WTC11 (cell line): ENCODE measurements around the gene EIF3B. TPM values are rescaled to one million over a fixed set of nuclear protein-coding genes. Genes with fewer than 3 reads are reported as not detected.

ENCODE experiments used
- ATAC-seq: fragments of 200-7000 bp; cut with Tn5 transposase; 2 replicates; pipeline ENCODE4 v1.10.0; 2021; ENCODE audit warnings: mild to moderate bottlenecking, moderate library complexity
- CTCF ChIA-PET: fragments of 300-600 bp; sonication (Branson Sonifier 250); formaldehyde crosslinking; loops from one replicate; lab custom pipeline; 2021; ENCODE audit warnings: antibody characterized with exemption; lab: Charles Lee
- POLR2A ChIA-PET: fragments of 350-600 bp; sonication (Branson Sonifier 250); formaldehyde crosslinking; loops from one replicate; lab custom pipeline; 2021; ENCODE audit warnings: antibody characterized with exemption; lab: Charles Lee
- DNase-seq: peaks from one replicate; pipeline ENCODE4 v3.0.0; 2021; ENCODE audit warnings: low spot score
- H3K27ac Mint-ChIP-seq: 2 replicates; pipeline ENCODE4 v1.8.0; 2021; ENCODE audit warnings: mixed read lengths
- H3K27me3 Mint-ChIP-seq: 2 replicates; pipeline ENCODE4 v1.8.0; 2021; ENCODE audit warnings: low read depth, mild to moderate bottlenecking, moderate library complexity, mixed read lengths
- H3K36me3 Mint-ChIP-seq: 2 replicates; pipeline ENCODE4 v1.8.0; 2021; ENCODE audit warnings: mixed read lengths
- H3K4me1 Mint-ChIP-seq: 2 replicates; pipeline ENCODE4 v1.8.0; 2022; ENCODE audit warnings: mixed read lengths
- H3K4me3 Mint-ChIP-seq: 2 replicates; pipeline ENCODE4 v1.8.0; 2021; ENCODE audit warnings: mild to moderate bottlenecking, moderate library complexity, mixed read lengths
- H3K9me3 Mint-ChIP-seq: 2 replicates; pipeline ENCODE4 v1.8.0; 2021; ENCODE audit warnings: mixed read lengths
- ATF1 ChIP-seq: sonication (generic); formaldehyde crosslinking; IDR thresholded peaks from 2 replicates; pipeline ENCODE4 v1.8.1; 2023; ENCODE audit warnings: mild to moderate bottlenecking, moderate library complexity, missing genetic modification reagents
- ATF2 ChIP-seq: sonication (generic); formaldehyde crosslinking; IDR thresholded peaks from 2 replicates; pipeline ENCODE4 v1.8.1; 2022; ENCODE audit warnings: low read depth, missing genetic modification reagents, borderline replicate concordance
- CREM ChIP-seq: sonication (generic); formaldehyde crosslinking; IDR thresholded peaks from 2 replicates; pipeline ENCODE4 v1.8.1; 2022; ENCODE audit warnings: mild to moderate bottlenecking, missing genetic modification reagents, moderate library complexity
- HMGA2 ChIP-seq: fragments of 250-450 bp; sonication (Bioruptor Pico); IDR thresholded peaks from 2 replicates; pipeline ENCODE4 v1.4.0; 2021; ENCODE audit warnings: mild to moderate bottlenecking, moderate library complexity
- IRF1 ChIP-seq: sonication (generic); formaldehyde crosslinking; IDR thresholded peaks from 2 replicates; pipeline ENCODE4 v1.8.0; 2023; ENCODE audit warnings: missing genetic modification reagents
- IRF2 ChIP-seq: sonication (generic); formaldehyde crosslinking; IDR thresholded peaks from 2 replicates; pipeline ENCODE4 v1.8.0; 2022; ENCODE audit warnings: low read depth, missing genetic modification reagents, borderline replicate concordance
- JAZF1 ChIP-seq: fragments of 250-450 bp; sonication (Bioruptor Pico); IDR thresholded peaks from 2 replicates; pipeline ENCODE4 v1.9.0; 2021; ENCODE audit warnings: moderate library complexity, mild to moderate bottlenecking, inconsistent platforms
- STAT6 ChIP-seq: sonication (generic); formaldehyde crosslinking; conservative IDR thresholded peaks from 2 replicates; pipeline ENCODE4 v1.8.1; 2023; ENCODE audit warnings: mild to moderate bottlenecking, low read depth, missing genetic modification reagents, moderate library complexity
- ZMAT4 ChIP-seq: fragments of 250-450 bp; sonication (Bioruptor Pico); IDR thresholded peaks from 2 replicates; pipeline ENCODE4 v1.9.0; 2021; ENCODE audit warnings: mild to moderate bottlenecking
- ZNF232 ChIP-seq: sonication (generic); formaldehyde crosslinking; IDR thresholded peaks from 2 replicates; pipeline ENCODE4 v1.8.0; 2022; ENCODE audit warnings: mild to moderate bottlenecking, missing genetic modification reagents
- ZNF263 ChIP-seq: sonication (generic); formaldehyde crosslinking; IDR thresholded peaks from 2 replicates; pipeline ENCODE4 v1.8.1; 2022; ENCODE audit warnings: low read depth, mild to moderate bottlenecking, moderate library complexity, missing genetic modification reagents
- ZNF281 ChIP-seq: sonication (generic); formaldehyde crosslinking; IDR thresholded peaks from 2 replicates; pipeline ENCODE4 v1.8.0; 2023; ENCODE audit warnings: mild to moderate bottlenecking, missing genetic modification reagents
- ZNF317 ChIP-seq: sonication (generic); formaldehyde crosslinking; IDR thresholded peaks from 2 replicates; pipeline ENCODE4 v1.8.1; 2023; ENCODE audit warnings: low read depth, mild to moderate bottlenecking, moderate library complexity, missing genetic modification reagents, borderline replicate concordance
- ZNF423 ChIP-seq: fragments of 250-450 bp; sonication (Bioruptor Pico); IDR thresholded peaks from 2 replicates; pipeline ENCODE4 v2.1.2; 2022; ENCODE audit warnings: mild to moderate bottlenecking, moderate library complexity
- ZNF425 ChIP-seq: fragments of 250-450 bp; sonication (Bioruptor Pico); conservative IDR thresholded peaks from 2 replicates; pipeline ENCODE4 v1.9.0; 2021; ENCODE audit warnings: mild to moderate bottlenecking
- total RNA-seq: library from RNA; stranded (reverse); gene quantifications from 3 replicates; pipeline ENCODE4 v1.2.3, GENCODE V29; 2021

EIF3B gene
- total RNA-seq, 1 experiment from 2014 or later = 361 TPM

GRCh38 chr7:2381881-2382509 lies 27.4 kb downstream of the EIF3B start:
- Mint-ChIP-seq H3K36me3 (peaks cover 41% of the 10 kb centered on the region), H3K4me1 (peaks cover 3% of the 10 kb centered on the region), H3K4me3 (no peak overlapping the region), H3K27me3 (no peaks in the 10 kb centered on the region), H3K27ac (no peak overlapping the region), H3K9me3 (no peaks in the 10 kb centered on the region)
- TF ChIP-seq ZNF263 (CRISPR knock-in tag) (no peak), ZNF232 (no peak), ZNF423 (CRISPR knock-in tag) (no peak), ZMAT4 (CRISPR knock-in tag) (no peak), IRF2 (CRISPR knock-in tag) (no peak), STAT6 (no peak), ATF2 (CRISPR knock-in tag) (no peak)
- ChIA-PET CTCF (interaction anchor here (0.6 to 1.2 kb wide), 2 partner anchors 10 to 45 kb away, joined by 3 to 4 read pairs; no protein-coding TSS in a partner anchor), POLR2A (no interaction called here)
- no peak for DNase-seq
- ATAC-seq = no peak

GRCh38 chr7:2383543-2384274 lies 29.1 kb downstream of the EIF3B start:
- Mint-ChIP-seq H3K4me3 (no peak overlapping the region), H3K27ac (no peak overlapping the region), H3K36me3 (peaks cover 30% of the 10 kb centered on the region), H3K27me3 (no peaks in the 10 kb centered on the region), H3K9me3 (no peaks in the 10 kb centered on the region), H3K4me1 (peaks cover 3% of the 10 kb centered on the region)
- CTCF ChIA-PET = interaction anchor here (0.5 to 2.6 kb wide), 8 partner anchors 16 to 85 kb away, joined by 3 to 35 read pairs (median 4); no protein-coding TSS in a partner anchor
- TF ChIP-seq ZNF281 (CRISPR knock-in tag) (no peak), ATF1 (0 out of 2 replicates have a peak, but pooled peaks have one; percentile 50)
- DNase-seq (no peak), ATAC-seq (no peak; the same call in none of the 2 replicates)
- POLR2A ChIA-PET = no interaction called here

GRCh38 chr7:2384354-2385243 lies 30.0 kb downstream of the EIF3B start:
- Mint-ChIP-seq H3K36me3 (peaks cover 21% of the 10 kb centered on the region), H3K27me3 (no peaks in the 10 kb centered on the region), H3K4me3 (no peak overlapping the region), H3K4me1 (peaks cover 9% of the 10 kb centered on the region), H3K9me3 (no peaks in the 10 kb centered on the region), H3K27ac (peak overlapping the region; percentile 65; the same call in 1 of the 2 replicates)
- DNase-seq (no peak), ATAC-seq (peak; percentile 13)
- ChIA-PET POLR2A (interaction anchor here (0.5 kb wide), 1 partner anchor 32 kb away, joined by 3 read pairs; no protein-coding TSS in a partner anchor), CTCF (interaction anchor here (0.5 to 2.6 kb wide), 10 partner anchors 15 to 84 kb away, joined by 3 to 35 read pairs (median 4); no protein-coding TSS in a partner anchor)
- no peak for TF ChIP-seq HMGA2
- TF ChIP-seq ZNF317 (CRISPR knock-in tag) = no peak
- no peak for TF ChIP-seq ZNF425 (CRISPR knock-in tag)
- no peak for TF ChIP-seq CREM (CRISPR knock-in tag)
- TF ChIP-seq IRF1 (CRISPR knock-in tag) = no peak
- TF ChIP-seq JAZF1 (CRISPR knock-in tag) = no peak
